ENCODE data around the gene ACTL8.

Gene ACTL8

GRCh38 chr1:17799642-17800041 lies 44.5 kb downstream of the ACTL8 start:
- in situ Hi-C loops (cut with MboI; ENCODE audit: low sequenced_read_pairs) = no loop called here

GRCh38 chr1:17802164-17802563 lies 47.0 kb downstream of the ACTL8 start:
- in situ Hi-C loops (cut with MboI; ENCODE audit: low sequenced_read_pairs) = no loop called here

- in situ Hi-C loops (cut with MboI; ENCODE audit: low sequenced_read_pairs) = no loop called here
These were observed 47.8 kb downstream of the ACTL8 start for GRCh38 chr1:17802945-17803344.

- in situ Hi-C loops (cut with MboI; ENCODE audit: low sequenced_read_pairs) = no loop called here
These were observed 50.9 kb downstream of the ACTL8 start for GRCh38 chr1:17805869-17806684.

- in situ Hi-C loops (cut with MboI; ENCODE audit: low sequenced_read_pairs) = no loop called here
These were observed 53.7 kb downstream of the ACTL8 start for GRCh38 chr1:17808816-17809215.

- in situ Hi-C loops (cut with MboI; ENCODE audit: low sequenced_read_pairs) = no loop called here
These were observed 55.5 kb downstream of the ACTL8 start for GRCh38 chr1:17810668-17811067.

- in situ Hi-C loops (cut with MboI; ENCODE audit: low sequenced_read_pairs) = no loop called here
These were observed 61.4 kb downstream of the ACTL8 start for GRCh38 chr1:17816511-17816910.

- in situ Hi-C loops (cut with MboI; ENCODE audit: low sequenced_read_pairs) = no loop called here
These were observed 64.1 kb downstream of the ACTL8 start for GRCh38 chr1:17819129-17819802.

GRCh38 chr1:17820198-17820597 lies 65.1 kb downstream of the ACTL8 start:
- in situ Hi-C loops (cut with MboI; ENCODE audit: low sequenced_read_pairs) = no loop called here

- in situ Hi-C loops (cut with MboI; ENCODE audit: low sequenced_read_pairs) = no loop called here
These were observed 67.8 kb downstream of the ACTL8 start for GRCh38 chr1:17822741-17823426.

GRCh38 chr1:17825273-17826164 lies 70.4 kb downstream of the ACTL8 start:
- in situ Hi-C loops (cut with MboI; ENCODE audit: low sequenced_read_pairs) = no loop called here

- in situ Hi-C loops (cut with MboI; ENCODE audit: low sequenced_read_pairs) = no loop called here
These were observed 71.0 kb downstream of the ACTL8 start for GRCh38 chr1:17826165-17826488.

GRCh38 chr1:17828991-17829390 lies 73.9 kb downstream of the ACTL8 start:
- in situ Hi-C loops (cut with MboI; ENCODE audit: low sequenced_read_pairs) = no loop called here

GRCh38 chr1:17829579-17829978 lies 74.4 kb downstream of the ACTL8 start:
- in situ Hi-C loops (cut with MboI; ENCODE audit: low sequenced_read_pairs) = no loop called here

GRCh38 chr1:17831597-17831996 lies 76.5 kb downstream of the ACTL8 start:
- in situ Hi-C loops (cut with MboI; ENCODE audit: low sequenced_read_pairs) = no loop called here

- in situ Hi-C loops (cut with MboI; ENCODE audit: low sequenced_read_pairs) = no loop called here
These were observed 78.7 kb downstream of the ACTL8 start for GRCh38 chr1:17833661-17834501.

GRCh38 chr1:17834561-17835100 lies 79.5 kb downstream of the ACTL8 start:
- in situ Hi-C loops (cut with MboI; ENCODE audit: low sequenced_read_pairs) = no loop called here

GRCh38 chr1:17837233-17838030 lies 82.3 kb downstream of the ACTL8 start:
- in situ Hi-C loops (cut with MboI; ENCODE audit: low sequenced_read_pairs) = no loop called here

- in situ Hi-C loops (cut with MboI; ENCODE audit: low sequenced_read_pairs) = no loop called here
These were observed 84.6 kb downstream of the ACTL8 start for GRCh38 chr1:17839641-17840196.
